HepG2 (cell line): ENCODE results near the gene FMO3. TPM values are rescaled to one million over a fixed set of nuclear protein-coding genes. Genes with fewer than 3 reads are reported as not detected.

Source experiments
- ATAC-seq: fragments of 200-7000 bp; cut with Tn5 transposase; 3 replicates; pipeline ENCODE4 v1.9.1; 2020; ENCODE audit warnings: mild to moderate bottlenecking, moderate library complexity
- BruUV-seq: library from RNA; stranded (reverse); fragments of 400-500 nt; replicated peaks from 2 replicates; lab custom pipeline; 2021; lab: Mats Ljungman, UMichigan
- CTCF ChIA-PET: fragments of 300-600 bp; formaldehyde crosslinking; extraction: SDS; loops from one replicate; lab custom pipeline; 2021; ENCODE audit warnings: low total read pairs, inconsistent platforms, low intra/inter-chr PET ratio; lab: Yijun Ruan, JAX
- POLR2A ChIA-PET: fragments of 350-600 bp; sonication (Branson Sonifier 250); formaldehyde crosslinking; loops from one replicate; lab custom pipeline; 2020; ENCODE audit warnings: antibody characterized with exemption, inconsistent platforms; lab: Yijun Ruan, JAX
- DNase-seq: peaks from one replicate; pipeline ENCODE4 v3.0.0-alpha.2; 2015; ENCODE audit warnings: low spot score
- FAIRE-seq: peaks from 3 replicates; lab custom pipeline; 2011; peaks lifted over from hg19 to GRCh38; lab: Jason Lieb, UNC
- H2AFZ ChIP-seq: one replicate; pipeline ENCODE4 v1.6.1; 2011; ENCODE audit warnings: low read length, inconsistent platforms
- H3K27ac ChIP-seq: fragments of 300-600 bp; 3 replicates; pipeline ENCODE4 v1.8.0; 2011; ENCODE audit warnings: mixed run types, mild to moderate bottlenecking, mixed read lengths, low read length, inconsistent platforms; ENCODE audit not compliant: insufficient read depth; ENCODE audit errors: extremely low read length
- H3K27me3 ChIP-seq, 2 experiments: fragments of 200-600 bp in 1 of 2; 2 replicates in 1 of 2; 3 replicates in 1 of 2; pipeline versions ENCODE4 v1.6.0 to v1.8.0; 2011; ENCODE audit warnings: low read length in 2 of 2, mild to moderate bottlenecking in 2 of 2, moderate library complexity in 2 of 2, inconsistent platforms in 1 of 2; ENCODE audit not compliant: insufficient read depth in 2 of 2, control insufficient read depth in 1 of 2
- H3K36me3 ChIP-seq, 2 experiments: fragments of 200-600 bp in 1 of 2; replicated peaks in 1 of 2; 2 replicates in 1 of 2; 3 replicates in 1 of 2; pipeline versions ENCODE4 v1.5.1 to v1.8.0; 2011; ENCODE audit warnings: low read length in 2 of 2, inconsistent platforms in 1 of 2; ENCODE audit not compliant: insufficient read depth in 2 of 2, control insufficient read depth in 1 of 2
- H3K4me1 ChIP-seq: 2 replicates; pipeline ENCODE4 v1.5.1; 2012; ENCODE audit warnings: low read length, inconsistent platforms; ENCODE audit not compliant: insufficient read depth
- H3K4me2 ChIP-seq: 2 replicates; pipeline ENCODE4 v1.6.0; 2011; ENCODE audit warnings: low read depth, low read length, inconsistent platforms
- H3K4me3 ChIP-seq, 3 experiments: fragments of 200-600 bp in 1 of 3; sonication (generic), shearing (Covaris generic) in 1 of 3; replicated peaks in 1 of 3; 2 replicates each; pipeline ENCODE4 v1.5.1; 2011 to 2016; ENCODE audit warnings: low read length in 3 of 3, inconsistent platforms in 2 of 3, low read depth in 2 of 3, mild to moderate bottlenecking in 2 of 3, control low read depth in 1 of 3, mixed read lengths in 1 of 3; ENCODE audit not compliant: insufficient read depth in 1 of 3
- H3K79me2 ChIP-seq: one replicate; pipeline ENCODE4 v1.6.1; 2011; ENCODE audit warnings: low read length, inconsistent platforms; ENCODE audit not compliant: insufficient read depth
- H3K9ac ChIP-seq: 2 replicates; pipeline ENCODE4 v1.6.0; 2011; ENCODE audit warnings: mild to moderate bottlenecking, low read depth, low read length, inconsistent platforms; ENCODE audit not compliant: insufficient read depth
- H3K9me3 ChIP-seq: 2 replicates; pipeline ENCODE4 v1.5.1; 2012; ENCODE audit warnings: mild to moderate bottlenecking, low read length
- H4K20me1 ChIP-seq: 2 replicates; pipeline ENCODE4 v1.6.0; 2011; ENCODE audit warnings: inconsistent platforms, mild to moderate bottlenecking, low read length, moderate library complexity; ENCODE audit not compliant: insufficient read depth
- HNRNPLL ChIP-seq: fragments of 200-400 bp; formaldehyde crosslinking; IDR thresholded peaks from 2 replicates; pipeline ENCODE4 v1.6.1; 2017; ENCODE audit warnings: mild to moderate bottlenecking, low read depth, low read length; ENCODE audit not compliant: poor library complexity, severe bottlenecking
- NPAS2 ChIP-seq: sonication (generic); formaldehyde crosslinking; IDR thresholded peaks from 2 replicates; pipeline ENCODE4 v1.8.0; 2022; ENCODE audit warnings: mild to moderate bottlenecking, missing genetic modification reagents, borderline replicate concordance
- RBAK ChIP-seq: sonication (generic); formaldehyde crosslinking; IDR thresholded peaks from 2 replicates; pipeline ENCODE4 v1.5.1; 2020; ENCODE audit warnings: mild to moderate bottlenecking, missing genetic modification reagents
- SMAD3 ChIP-seq: sonication (generic); formaldehyde crosslinking; IDR thresholded peaks from 2 replicates; pipeline ENCODE4 v1.4.0; 2020; ENCODE audit warnings: missing genetic modification reagents
- SPEN ChIP-seq: sonication (generic); formaldehyde crosslinking; IDR thresholded peaks from 2 replicates; pipeline ENCODE4 v1.5.1; 2020; ENCODE audit warnings: low read depth, mild to moderate bottlenecking, missing genetic modification reagents
- ZIK1 ChIP-seq: sonication (generic); formaldehyde crosslinking; IDR thresholded peaks from 2 replicates; pipeline ENCODE4 v1.5.0; 2020; ENCODE audit warnings: mild to moderate bottlenecking, low read depth, missing genetic modification reagents, borderline replicate concordance
- ZKSCAN8 ChIP-seq: IDR thresholded peaks from 2 replicates; pipeline ENCODE4 v1.6.1; 2016; ENCODE audit warnings: borderline replicate concordance, missing genetic modification reagents, missing compliant biosample characterization
- ZNF3 ChIP-seq: IDR thresholded peaks from 2 replicates; pipeline ENCODE4 v1.7.0; 2017; ENCODE audit warnings: inconsistent platforms
- ZNF546 ChIP-seq: sonication (generic); formaldehyde crosslinking; conservative IDR thresholded peaks from 2 replicates; pipeline ENCODE4 v1.8.1; 2023; ENCODE audit warnings: mild to moderate bottlenecking, missing genetic modification reagents
- ZNF577 ChIP-seq: sonication (generic); formaldehyde crosslinking; IDR thresholded peaks from 2 replicates; pipeline ENCODE4 v1.4.0; 2020; ENCODE audit warnings: mild to moderate bottlenecking, low read depth, missing genetic modification reagents, borderline replicate concordance
- WGBS: methylation state at CpG from one replicate; pipeline ENCODE4 v1.1.6; 2017; ENCODE audit warnings: low lambda C conversion rate; 5-methylcytosine and 5-hydroxymethylcytosine counted together
- in situ Hi-C: cut with HindIII; loops from 2 replicates; pipeline ENCODE4 v1.10.0; 2017; ENCODE audit warnings: low pct_unique_long_range_greater_than_20kb; ENCODE audit not compliant: extremely low pct_ligation_motif_present
- intact Hi-C: fragments of 100-400 bp; cut with micrococcal nuclease; formaldehyde crosslinking; loops from one replicate; pipeline ENCODE4 v1.10.0; 2022; ENCODE audit not compliant: unreplicated experiment
- polyA plus RNA-seq, 8 experiments: library from polyadenylated mRNA; depleted of rRNA in 3 of 8; stranded (reverse) in 7 of 8; unstranded in 1 of 8; fragments of >200 nt; fragmentation: Illumina TruSeq in 4 of 8; extraction: Trizol in 4 of 8; gene quantifications; 2 replicates each; pipeline versions ENCODE4 v1.2.1 to v1.2.3, GENCODE V29; 2011 to 2016; ENCODE audit warnings: low read depth in 4 of 8, missing spikeins in 1 of 8, mixed read lengths in 1 of 8; ENCODE audit not compliant: insufficient read depth in 1 of 8
- total RNA-seq, 5 experiments: library from RNA; depleted of rRNA; stranded (reverse); fragments of >200 nt; fragmentation: Illumina TruSeq; extraction: Trizol; gene quantifications; 2 replicates each; pipeline ENCODE4 v1.2.3, GENCODE V29; 2016; ENCODE audit warnings: low read depth in 1 of 5
- TF ChIP-seq, protein P1 (sequence below): sonication (generic); formaldehyde crosslinking; IDR thresholded peaks from 2 replicates; pipeline ENCODE4 v1.4.0; 2020; ENCODE audit warnings: missing genetic modification reagents, borderline replicate concordance
- TF ChIP-seq, protein P2 (sequence below): IDR thresholded peaks from 2 replicates; pipeline ENCODE4 v1.6.1; 2016; ENCODE audit warnings: control low read depth
- TF ChIP-seq, protein P3 (sequence below): sonication (generic); formaldehyde crosslinking; IDR thresholded peaks from 2 replicates; pipeline ENCODE4 v1.8.1; 2023; ENCODE audit warnings: mild to moderate bottlenecking, moderate library complexity, missing genetic modification reagents

FMO3 gene
- total and polyA plus RNA-seq, 2 of the 13 experiments (the other 11 are each of a cell fraction or from before 2014, with no cell fraction given), result not detected

DNA sequence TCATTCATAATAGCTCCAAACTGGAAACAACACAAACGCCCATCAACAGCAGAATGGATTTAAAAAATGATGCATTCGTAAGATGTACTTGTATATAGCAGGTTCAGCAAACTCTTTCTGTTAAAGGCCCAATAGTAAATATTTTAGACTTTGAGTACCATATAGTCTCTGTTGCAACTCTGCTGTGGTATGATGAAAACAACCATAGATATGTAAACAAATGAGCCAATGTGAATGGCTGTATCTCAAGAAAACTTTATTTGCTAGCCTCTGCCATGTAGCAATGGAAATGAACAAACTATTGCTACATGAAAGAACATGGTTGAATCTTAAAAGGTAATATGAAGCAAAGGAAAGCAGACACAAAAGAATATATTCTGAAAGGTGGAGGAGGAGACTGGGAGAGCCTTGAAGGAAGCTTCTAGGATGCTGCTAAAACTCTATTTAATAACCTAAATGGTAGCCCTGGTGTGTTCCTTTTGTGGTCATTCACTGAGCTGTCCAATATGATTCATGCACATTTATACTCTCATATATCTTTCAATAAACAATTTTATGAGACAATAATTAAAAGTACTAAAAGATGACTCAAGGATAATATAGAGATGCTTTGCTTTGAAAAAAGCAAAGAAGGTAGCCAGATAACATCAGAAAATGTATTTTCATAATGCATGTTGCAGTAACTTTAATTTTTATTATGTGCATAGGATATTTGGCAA lies 29.1 kb upstream of the FMO3 start:
- no TSS peak for BruUV-seq
- H3K79me2 ChIP-seq, result no peaks in the 10 kb centered on the region
- TF ChIP-seq NPAS2 (CRISPR knock-in tag), result no peak
- TF ChIP-seq, all 625 proteins: peak for 0
- Histone ChIP-seq H3K27ac (no peak overlapping the region), H3K4me1 (no peaks in the 10 kb centered on the region), H3K27me3 (no peaks in the 10 kb centered on the region), H3K4me2 (no peak overlapping the region), H2AFZ (no peak overlapping the region), H4K20me1 (no peaks in the 10 kb centered on the region), H3K4me3 (no peak overlapping the region), H3K9ac (no peak overlapping the region), H3K36me3 (no peaks in the 10 kb centered on the region), H3K9me3 (peaks cover 4% of the 10 kb centered on the region; the same call in 1 of the 2 replicates)
- DNase-seq, result no peak
- intact Hi-C loops (no loop called here), in situ Hi-C loops (no loop called here)
- FAIRE-seq, result no peak
- ChIA-PET POLR2A (no interaction called here), CTCF (no interaction called here)
- WGBS, result 5% methylated on average over 2 of the region's 2 CpGs
- ATAC-seq, result no peak

DNA sequence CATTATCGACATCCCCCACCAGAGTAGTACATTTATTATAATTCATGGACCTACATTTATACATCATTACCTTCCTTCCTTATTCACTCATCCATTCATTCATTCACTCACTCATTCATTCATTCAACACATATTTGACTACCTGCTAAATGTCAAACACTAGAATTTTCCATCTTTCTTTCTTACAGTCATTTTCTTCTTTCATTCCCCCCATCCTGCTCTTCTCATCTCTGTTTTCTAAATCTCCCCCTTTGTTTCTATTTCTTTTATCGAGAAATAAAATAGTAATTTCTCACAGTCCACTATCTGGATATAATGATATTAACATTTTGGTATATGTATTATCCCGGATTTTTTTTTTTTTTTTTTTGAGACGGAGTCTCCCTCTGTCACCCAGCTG lies 27.8 kb upstream of the FMO3 start:
- H3K4me1 ChIP-seq, result no peaks in the 10 kb centered on the region
- H3K27me3 ChIP-seq, result no peaks in the 10 kb centered on the region; a peak in 1 of 5 replicates
- ATAC-seq (no peak), FAIRE-seq (no peak), DNase-seq (no peak)
- intact Hi-C loops (no loop called here), in situ Hi-C loops (no loop called here)
- H2AFZ ChIP-seq, result no peak overlapping the region
- H3K36me3 ChIP-seq, result no peaks in the 10 kb centered on the region
- H3K79me2 ChIP-seq, result no peaks in the 10 kb centered on the region
- no peak overlapping the region for H3K4me3 ChIP-seq
- no TSS peak for BruUV-seq
- CTCF ChIA-PET, result no interaction called here
- no peak overlapping the region for H3K27ac ChIP-seq
- no peaks in the 10 kb centered on the region for H4K20me1 ChIP-seq
- no peak overlapping the region for H3K9ac ChIP-seq
- no peak overlapping the region for H3K4me2 ChIP-seq
- 23% methylated on average over 4 of the region's 4 CpGs for WGBS
- no peaks in the 10 kb centered on the region for H3K9me3 ChIP-seq
- POLR2A ChIA-PET, result no interaction called here
- TF ChIP-seq ZIK1 (CRISPR knock-in tag), result no peak
- TF ChIP-seq, protein P1, sequence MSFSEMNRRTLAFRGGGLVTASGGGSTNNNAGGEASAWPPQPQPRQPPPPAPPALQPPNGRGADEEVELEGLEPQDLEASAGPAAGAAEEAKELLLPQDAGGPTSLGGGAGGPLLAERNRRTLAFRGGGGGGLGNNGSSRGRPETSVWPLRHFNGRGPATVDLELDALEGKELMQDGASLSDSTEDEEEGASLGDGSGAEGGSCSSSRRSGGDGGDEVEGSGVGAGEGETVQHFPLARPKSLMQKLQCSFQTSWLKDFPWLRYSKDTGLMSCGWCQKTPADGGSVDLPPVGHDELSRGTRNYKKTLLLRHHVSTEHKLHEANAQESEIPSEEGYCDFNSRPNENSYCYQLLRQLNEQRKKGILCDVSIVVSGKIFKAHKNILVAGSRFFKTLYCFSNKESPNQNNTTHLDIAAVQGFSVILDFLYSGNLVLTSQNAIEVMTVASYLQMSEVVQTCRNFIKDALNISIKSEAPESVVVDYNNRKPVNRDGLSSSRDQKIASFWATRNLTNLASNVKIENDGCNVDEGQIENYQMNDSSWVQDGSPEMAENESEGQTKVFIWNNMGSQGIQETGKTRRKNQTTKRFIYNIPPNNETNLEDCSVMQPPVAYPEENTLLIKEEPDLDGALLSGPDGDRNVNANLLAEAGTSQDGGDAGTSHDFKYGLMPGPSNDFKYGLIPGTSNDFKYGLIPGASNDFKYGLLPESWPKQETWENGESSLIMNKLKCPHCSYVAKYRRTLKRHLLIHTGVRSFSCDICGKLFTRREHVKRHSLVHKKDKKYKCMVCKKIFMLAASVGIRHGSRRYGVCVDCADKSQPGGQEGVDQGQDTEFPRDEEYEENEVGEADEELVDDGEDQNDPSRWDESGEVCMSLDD (CRISPR knock-in tag), result no peak
- TF ChIP-seq RBAK, result no peak
- TF ChIP-seq, protein P2, sequence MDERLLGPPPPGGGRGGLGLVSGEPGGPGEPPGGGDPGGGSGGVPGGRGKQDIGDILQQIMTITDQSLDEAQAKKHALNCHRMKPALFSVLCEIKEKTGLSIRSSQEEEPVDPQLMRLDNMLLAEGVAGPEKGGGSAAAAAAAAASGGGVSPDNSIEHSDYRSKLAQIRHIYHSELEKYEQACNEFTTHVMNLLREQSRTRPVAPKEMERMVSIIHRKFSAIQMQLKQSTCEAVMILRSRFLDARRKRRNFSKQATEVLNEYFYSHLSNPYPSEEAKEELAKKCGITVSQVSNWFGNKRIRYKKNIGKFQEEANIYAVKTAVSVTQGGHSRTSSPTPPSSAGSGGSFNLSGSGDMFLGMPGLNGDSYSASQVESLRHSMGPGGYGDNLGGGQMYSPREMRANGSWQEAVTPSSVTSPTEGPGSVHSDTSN, result no peak
- TF ChIP-seq, protein P3, sequence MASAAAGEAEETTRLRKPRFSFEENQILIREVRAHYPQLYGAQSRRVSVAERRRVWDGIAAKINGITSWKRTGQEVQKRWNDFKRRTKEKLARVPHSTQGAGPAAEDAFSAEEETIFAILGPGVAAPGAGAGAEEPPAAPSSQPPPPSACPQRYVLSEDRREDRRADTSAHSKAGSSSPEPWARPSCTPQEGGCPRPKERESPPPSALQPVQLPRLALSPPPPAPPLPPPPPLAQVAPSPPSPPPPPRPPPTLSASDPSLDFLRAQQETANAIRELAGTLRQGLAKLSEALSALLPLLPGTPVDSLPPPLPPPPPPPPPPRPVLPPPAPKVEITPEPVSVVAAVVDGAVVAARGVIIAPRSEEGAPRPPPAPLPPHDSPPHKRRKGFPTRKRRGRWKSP, result no peak
- no peak for TF ChIP-seq ZNF577
- TF ChIP-seq HNRNPLL, result no peak
- no peak for TF ChIP-seq ZNF3
- TF ChIP-seq SPEN (CRISPR knock-in tag), result no peak
- no peak for TF ChIP-seq ZNF546 (CRISPR knock-in tag)
- no peak for TF ChIP-seq SMAD3
- no peak for TF ChIP-seq ZKSCAN8
